Esophagus squamous epithelium (tissue), 5 donors: ENCODE results near the gene HNF1B. TPM values are rescaled to one million over a fixed set of nuclear protein-coding genes. Genes with fewer than 3 reads are reported as not detected.

Experiments used
- DNase-seq: peaks from one replicate; lab custom pipeline; 2025; lab: John Stamatoyannopoulos, UW
- H3K27ac ChIP-seq, 4 donors: fragments of 200-600 bp; sonication (generic); one replicate each; pipeline ENCODE4 v1.5.1; 2016 to 2019; ENCODE audit warnings: mild to moderate bottlenecking in 1 of 4
- H3K27me3 ChIP-seq, 4 donors: fragments of 200-600 bp; sonication (generic); 1 replicate in 3 of 4; 2 replicates in 1 of 4; pipeline versions ENCODE4 v1.5.1 to v1.6.0; 2017 to 2021; ENCODE audit warnings: antibody characterized with exemption in 1 of 4
- H3K36me3 ChIP-seq, 3 donors: fragments of 200-600 bp; sonication (generic); one replicate each; pipeline ENCODE4 v1.5.1; 2016 to 2019
- H3K4me1 ChIP-seq, 3 donors: fragments of 200-600 bp; sonication (generic); one replicate each; pipeline ENCODE4 v1.5.1; 2017 to 2019
- H3K4me3 ChIP-seq, 4 donors: fragments of 200-600 bp; sonication (generic); 1 replicate in 3 of 4; 2 replicates in 1 of 4; pipeline ENCODE4 v1.5.1; 2016 to 2019; ENCODE audit warnings: mild to moderate bottlenecking in 2 of 4, moderate library complexity in 1 of 4
- H3K9me3 ChIP-seq, 3 donors: fragments of 200-600 bp; sonication (generic); one replicate each; pipeline ENCODE4 v1.5.1; 2016 to 2019
- CTCF ChIP-seq, 6 experiments: fragments of 450-650 bp in 4 of 6; fragments of 200-600 bp in 2 of 6; sonication (generic) in 2 of 6; IDR thresholded peaks; one replicate each; pipeline ENCODE4 v1.5.1; 2016 to 2019; ENCODE audit warnings: antibody characterized with exemption in 6 of 6, mild to moderate bottlenecking in 4 of 6, moderate library complexity in 4 of 6
- POLR2A ChIP-seq, 4 donors: fragments of 450-650 bp; IDR thresholded peaks; one replicate each; pipeline ENCODE4 v1.6.1; 2017; ENCODE audit warnings: antibody characterized with exemption in 4 of 4, mild to moderate bottlenecking in 4 of 4, moderate library complexity in 3 of 4
- WGBS, 2 donors: methylation state at CpG; one replicate each; pipeline ENCODE4 v1.1.5; 2018; 5-methylcytosine and 5-hydroxymethylcytosine counted together
- intact Hi-C: fragments of 100-400 bp; cut with DNase I; formaldehyde crosslinking; loops from one replicate; pipeline ENCODE4 v1.15.0; 2022
- total RNA-seq, 4 donors: library from RNA; depleted of rRNA; stranded (reverse); fragments of >200 nt; gene quantifications; one replicate each; pipeline ENCODE4 v1.1.0, GENCODE V29; 2016
- donor health status: DM: yes; HTN: yes; CAD: no.

Gene HNF1B
- total RNA-seq, 4 donors from 2014 or later, result not detected

- WGBS, 2 donors, result 85 to 92% methylated on average over 7 to 10 of the region's 12 CpGs
- H3K36me3 ChIP-seq, result no peaks in the 10 kb centered on the region
Measured at GRCh38 chr17:37731056-37731455, 13.8 kb downstream of the HNF1B start.

GRCh38 chr17:37729905-37730304 lies 15.0 kb downstream of the HNF1B start:
- DNase-seq, result no peak
- 47 to 76% methylated on average over 4 of the region's 6 CpGs for WGBS, 2 donors
- Histone ChIP-seq H3K27ac (no peak overlapping the region), H3K36me3 (no peaks in the 10 kb centered on the region), H3K27me3 (peaks cover 0 to 38% (median 0%) of the 10 kb centered on the region in 4 donors), H3K4me3 (no peak overlapping the region), H3K9me3 (no peaks in the 10 kb centered on the region), H3K4me1 (no peaks in the 10 kb centered on the region)
- TF ChIP-seq CTCF (IDR thresholded peaks at IDR 0.05), result no peak
- no peak for TF ChIP-seq POLR2A (IDR thresholded peaks at IDR 0.05)
- intact Hi-C loops, result no loop called here

More at GRCh38 chr17:37731056-37731455, 13.8 kb downstream of the HNF1B start:
- Histone ChIP-seq H3K4me1 (no peaks in the 10 kb centered on the region), H3K9me3 (no peaks in the 10 kb centered on the region), H3K4me3 (no peak overlapping the region), H3K27ac (no peak overlapping the region), H3K27me3 (peaks cover 0 to 50% (median 0%) of the 10 kb centered on the region in 4 donors)
- TF ChIP-seq CTCF (IDR thresholded peaks at IDR 0.05) (no peak), POLR2A (IDR thresholded peaks at IDR 0.05) (no peak)
- DNase-seq, result no peak
- intact Hi-C loops, result no loop called here

- Histone ChIP-seq H3K27ac (no peak overlapping the region), H3K36me3 (no peaks in the 10 kb centered on the region), H3K9me3 (no peaks in the 10 kb centered on the region), H3K4me1 (no peaks in the 10 kb centered on the region), H3K27me3 (peaks cover 0 to 29% (median 0%) of the 10 kb centered on the region in 4 donors), H3K4me3 (no peak overlapping the region)
- TF ChIP-seq CTCF (IDR thresholded peaks at IDR 0.05), result no peak
- no peak for TF ChIP-seq POLR2A (IDR thresholded peaks at IDR 0.05)
- intact Hi-C loops, result no loop called here
- DNase-seq, result no peak
- WGBS, 2 donors, result 68 to 78% methylated on average over 10 to 11 of the region's 12 CpGs
Measured at GRCh38 chr17:37726891-37727675, 17.8 kb downstream of the HNF1B start.

GRCh38 chr17:37726248-37726647 lies 18.6 kb downstream of the HNF1B start:
- 72% methylated on average over 3 of the region's 3 CpGs; no CpG with 5 or more reads in 1 of the 2 donors for WGBS, 2 donors
- no peak for DNase-seq

More at GRCh38 chr17:37726248-37726647, 18.6 kb downstream of the HNF1B start:
- H3K9me3 ChIP-seq, result no peaks in the 10 kb centered on the region
- H3K27ac ChIP-seq, result no peak overlapping the region
- H3K27me3 ChIP-seq, result peaks cover 0 to 34% (median 0%) of the 10 kb centered on the region in 4 donors
- H3K4me3 ChIP-seq, result no peak overlapping the region
- H3K36me3 ChIP-seq, result no peaks in the 10 kb centered on the region
- TF ChIP-seq CTCF (IDR thresholded peaks at IDR 0.05), result no peak
- TF ChIP-seq POLR2A (IDR thresholded peaks at IDR 0.05), result no peak
- intact Hi-C loops, result no loop called here
- H3K4me1 ChIP-seq, result no peaks in the 10 kb centered on the region
